Liver (tissue), 9 donors: Measurements from ENCODE around the gene REEP1. TPM values are rescaled to one million over a fixed set of nuclear protein-coding genes. Genes with fewer than 3 reads are reported as not detected.

Source experiments
- DNase-seq: peaks from one replicate; pipeline ENCODE4 v3.0.0-alpha.2; 2017; ENCODE audit warnings: low spot score
- H3K27ac ChIP-seq, 2 donors: one replicate each; pipeline ENCODE4 v1.7.0; 2013; ENCODE audit warnings: inconsistent platforms in 2 of 2, low read length in 2 of 2, control low read depth in 1 of 2, low read depth in 1 of 2, mild to moderate bottlenecking in 1 of 2
- H3K27me3 ChIP-seq, 4 donors: one replicate each; pipeline versions ENCODE4 v1.6.1 to v1.7.0; 2013; ENCODE audit warnings: low read length in 3 of 4, inconsistent platforms in 1 of 4, mild to moderate bottlenecking in 1 of 4, moderate library complexity in 1 of 4; ENCODE audit not compliant: control insufficient read depth in 4 of 4, insufficient read depth in 4 of 4
- H3K36me3 ChIP-seq, 4 donors: one replicate each; pipeline versions ENCODE4 v1.6.1 to v1.7.0; 2013; ENCODE audit warnings: low read length in 3 of 4, mild to moderate bottlenecking in 3 of 4, low read depth in 1 of 4, moderate library complexity in 1 of 4; ENCODE audit not compliant: control insufficient read depth in 4 of 4, insufficient read depth in 3 of 4
- H3K4me1 ChIP-seq, 4 donors: one replicate each; pipeline versions ENCODE4 v1.6.1 to v1.7.0; 2013; ENCODE audit warnings: low read length in 3 of 4, mild to moderate bottlenecking in 3 of 4, moderate library complexity in 1 of 4; ENCODE audit not compliant: control insufficient read depth in 4 of 4, insufficient read depth in 4 of 4
- H3K4me3 ChIP-seq, 3 donors: one replicate each; pipeline versions ENCODE4 v1.6.1 to v1.7.0; 2013; ENCODE audit warnings: low read length in 3 of 3, control low read depth in 1 of 3, low read depth in 1 of 3, mild to moderate bottlenecking in 1 of 3
- H3K9ac ChIP-seq, 2 donors: one replicate each; pipeline ENCODE4 v1.7.0; 2013; ENCODE audit warnings: low read length in 2 of 2, mild to moderate bottlenecking in 2 of 2, moderate library complexity in 2 of 2, control low read depth in 1 of 2, low read depth in 1 of 2
- H3K9me3 ChIP-seq, 4 donors: one replicate each; pipeline versions ENCODE4 v1.6.1 to v1.7.0; 2013; ENCODE audit warnings: low read length in 3 of 4; ENCODE audit not compliant: control insufficient read depth in 4 of 4
- EGR1 ChIP-seq, 2 donors: IDR thresholded peaks; 2 replicates each; pipeline ENCODE4 v1.6.1; 2016 to 2018; ENCODE audit warnings: antibody characterized with exemption in 2 of 2, low read depth in 2 of 2
- FOXA1 ChIP-seq: IDR thresholded peaks from 2 replicates; pipeline ENCODE4 v1.6.1; 2016; ENCODE audit warnings: antibody characterized with exemption
- FOXA2 ChIP-seq: IDR thresholded peaks from 2 replicates; pipeline ENCODE4 v1.6.1; 2016; ENCODE audit warnings: antibody characterized with exemption
- HNF4A ChIP-seq, 2 donors: conservative IDR thresholded peaks; 2 replicates each; pipeline ENCODE4 v1.6.1; 2016; ENCODE audit warnings: antibody characterized with exemption in 2 of 2, mild to moderate bottlenecking in 2 of 2
- JUND ChIP-seq, 2 donors: IDR thresholded peaks; 2 replicates each; pipeline ENCODE4 v1.6.1; 2016; ENCODE audit warnings: antibody characterized with exemption in 2 of 2
- MAX ChIP-seq: IDR thresholded peaks from 2 replicates; pipeline ENCODE4 v1.6.1; 2016; ENCODE audit warnings: antibody characterized with exemption
- REST ChIP-seq: IDR thresholded peaks from 2 replicates; pipeline ENCODE4 v1.6.1; 2016; ENCODE audit warnings: antibody characterized with exemption, mild to moderate bottlenecking
- SP1 ChIP-seq: IDR thresholded peaks from 2 replicates; pipeline ENCODE4 v1.6.1; 2018; ENCODE audit warnings: antibody characterized with exemption, mild to moderate bottlenecking
- TAF1 ChIP-seq: conservative IDR thresholded peaks from 2 replicates; pipeline ENCODE4 v1.6.1; 2016; ENCODE audit warnings: antibody characterized with exemption, mild to moderate bottlenecking
- WGBS: extraction: QIAGEN DNeasy Blood & Tissue Kit; methylation state at CpG from one replicate; pipeline ENCODE4 v1.1.7; 2013; 5-methylcytosine and 5-hydroxymethylcytosine counted together
- polyA plus RNA-seq, 2 donors: library from polyadenylated mRNA; stranded (reverse) in 1 of 2; unstranded in 1 of 2; fragments of 200-250 nt in 1 of 2; fragments of >200 nt in 1 of 2; fragmentation: Nextera tagmentation in 1 of 2; extraction: Ambion mirVana in 1 of 2; gene quantifications; one replicate each; pipeline versions ENCODE4 v1.2.1 to v1.2.3, GENCODE V29; 2013 to 2015
- total RNA-seq, 2 donors: library from RNA; depleted of rRNA; stranded (reverse); fragments of >200 nt; gene quantifications; one replicate each; pipeline ENCODE4 v1.2.3, GENCODE V29; 2014
- TF ChIP-seq, protein P1 (sequence below): fragments of 150-350 bp; IDR thresholded peaks from 2 replicates; pipeline ENCODE4 v1.5.1; 2017; ENCODE audit warnings: improper control_type of control experiment, low read depth, low read length; ENCODE audit not compliant: missing input control
- TF ChIP-seq, protein P2 (sequence below): IDR thresholded peaks from 2 replicates; pipeline ENCODE4 v1.6.1; 2016; ENCODE audit warnings: antibody characterized with exemption
- TF ChIP-seq, protein P3 (sequence below): IDR thresholded peaks from 2 replicates; pipeline ENCODE4 v1.6.1; 2016; ENCODE audit warnings: antibody characterized with exemption
- donor health status: healthy.
- donor health status: healthy.
- donor health status: healthy.
- donor health status: healthy.
- donor health status: healthy.

The REEP1 gene
- total and polyA plus RNA-seq, 4 donors, result 0.46 to 1.7 (median 0.89) TPM

DNA sequence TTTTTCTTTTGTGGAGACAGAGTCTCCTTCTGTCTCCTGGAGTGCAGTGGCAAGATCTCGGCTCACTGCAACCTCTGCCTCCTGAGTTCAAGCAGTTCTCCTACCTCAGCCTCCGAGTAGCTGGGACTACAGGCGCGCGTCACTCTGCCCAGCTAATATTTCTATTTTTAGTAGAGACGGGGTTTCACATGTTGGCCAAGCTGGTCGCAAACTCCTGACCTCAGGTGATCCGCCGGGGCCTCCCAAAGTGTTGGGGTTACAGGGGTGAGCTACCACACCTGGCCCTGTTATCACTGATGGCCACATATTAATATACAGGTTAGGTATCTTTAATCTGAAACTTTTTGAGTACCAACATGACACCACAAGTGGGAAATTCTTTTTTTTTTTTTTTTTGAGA lies 134.7 kb downstream of the REEP1 start:
- no peak overlapping the region for H3K9ac ChIP-seq
- no peak overlapping the region for H3K27ac ChIP-seq
- 81% methylated on average over 9 of the region's 9 CpGs for WGBS
- peaks cover 0 to 21% (median 6%) of the 10 kb centered on the region in 4 donors for H3K4me1 ChIP-seq
- no peak for DNase-seq
- H3K36me3 ChIP-seq, result peaks cover 3 to 17% (median 9%) of the 10 kb centered on the region in 4 donors
- no peaks in the 10 kb centered on the region for H3K9me3 ChIP-seq
- TF ChIP-seq FOXA1 (no peak), EGR1 (IDR thresholded peaks at IDR 0.05; ENCODE audit: low read depth in 2 of 2) (no peak), MAX (no peak), TAF1 (no peak), FOXA2 (no peak), HNF4A (conservative IDR thresholded peaks at IDR 0.05) (no peak), SP1 (no peak), REST (no peak)
- TF ChIP-seq, protein P1, sequence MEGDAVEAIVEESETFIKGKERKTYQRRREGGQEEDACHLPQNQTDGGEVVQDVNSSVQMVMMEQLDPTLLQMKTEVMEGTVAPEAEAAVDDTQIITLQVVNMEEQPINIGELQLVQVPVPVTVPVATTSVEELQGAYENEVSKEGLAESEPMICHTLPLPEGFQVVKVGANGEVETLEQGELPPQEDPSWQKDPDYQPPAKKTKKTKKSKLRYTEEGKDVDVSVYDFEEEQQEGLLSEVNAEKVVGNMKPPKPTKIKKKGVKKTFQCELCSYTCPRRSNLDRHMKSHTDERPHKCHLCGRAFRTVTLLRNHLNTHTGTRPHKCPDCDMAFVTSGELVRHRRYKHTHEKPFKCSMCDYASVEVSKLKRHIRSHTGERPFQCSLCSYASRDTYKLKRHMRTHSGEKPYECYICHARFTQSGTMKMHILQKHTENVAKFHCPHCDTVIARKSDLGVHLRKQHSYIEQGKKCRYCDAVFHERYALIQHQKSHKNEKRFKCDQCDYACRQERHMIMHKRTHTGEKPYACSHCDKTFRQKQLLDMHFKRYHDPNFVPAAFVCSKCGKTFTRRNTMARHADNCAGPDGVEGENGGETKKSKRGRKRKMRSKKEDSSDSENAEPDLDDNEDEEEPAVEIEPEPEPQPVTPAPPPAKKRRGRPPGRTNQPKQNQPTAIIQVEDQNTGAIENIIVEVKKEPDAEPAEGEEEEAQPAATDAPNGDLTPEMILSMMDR, result no peak
- TF ChIP-seq, protein P2, sequence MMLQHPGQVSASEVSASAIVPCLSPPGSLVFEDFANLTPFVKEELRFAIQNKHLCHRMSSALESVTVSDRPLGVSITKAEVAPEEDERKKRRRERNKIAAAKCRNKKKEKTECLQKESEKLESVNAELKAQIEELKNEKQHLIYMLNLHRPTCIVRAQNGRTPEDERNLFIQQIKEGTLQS, result no peak
- TF ChIP-seq, protein P3, sequence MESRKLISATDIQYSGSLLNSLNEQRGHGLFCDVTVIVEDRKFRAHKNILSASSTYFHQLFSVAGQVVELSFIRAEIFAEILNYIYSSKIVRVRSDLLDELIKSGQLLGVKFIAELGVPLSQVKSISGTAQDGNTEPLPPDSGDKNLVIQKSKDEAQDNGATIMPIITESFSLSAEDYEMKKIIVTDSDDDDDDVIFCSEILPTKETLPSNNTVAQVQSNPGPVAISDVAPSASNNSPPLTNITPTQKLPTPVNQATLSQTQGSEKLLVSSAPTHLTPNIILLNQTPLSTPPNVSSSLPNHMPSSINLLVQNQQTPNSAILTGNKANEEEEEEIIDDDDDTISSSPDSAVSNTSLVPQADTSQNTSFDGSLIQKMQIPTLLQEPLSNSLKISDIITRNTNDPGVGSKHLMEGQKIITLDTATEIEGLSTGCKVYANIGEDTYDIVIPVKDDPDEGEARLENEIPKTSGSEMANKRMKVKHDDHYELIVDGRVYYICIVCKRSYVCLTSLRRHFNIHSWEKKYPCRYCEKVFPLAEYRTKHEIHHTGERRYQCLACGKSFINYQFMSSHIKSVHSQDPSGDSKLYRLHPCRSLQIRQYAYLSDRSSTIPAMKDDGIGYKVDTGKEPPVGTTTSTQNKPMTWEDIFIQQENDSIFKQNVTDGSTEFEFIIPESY, result no peak
- H3K27me3 ChIP-seq, result no peaks in the 10 kb centered on the region
- no peak overlapping the region for H3K4me3 ChIP-seq

DNA sequence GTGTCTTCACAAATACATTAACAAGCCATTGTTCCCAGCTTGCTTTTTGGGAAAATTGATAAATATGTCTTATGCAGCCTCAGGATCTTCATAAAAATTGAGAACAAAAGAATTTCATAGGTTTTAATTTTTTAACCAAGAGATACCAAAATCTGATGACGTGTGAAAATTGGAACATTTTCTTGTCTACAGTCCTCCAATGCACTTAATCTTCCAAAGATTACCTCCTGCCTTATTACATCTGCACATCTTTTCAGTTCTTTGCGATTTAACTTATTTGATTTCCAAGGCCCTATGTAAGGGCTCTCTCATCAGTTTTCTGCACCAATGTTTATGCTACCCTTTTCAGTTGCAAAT lies 135.1 kb downstream of the REEP1 start:
- no peak for DNase-seq
- no peak overlapping the region for H3K4me3 ChIP-seq
- H3K27ac ChIP-seq, result no peak overlapping the region
- peaks cover 0 to 21% (median 6%) of the 10 kb centered on the region in 4 donors for H3K4me1 ChIP-seq
- WGBS, result 91% methylated on average over 2 of the region's 2 CpGs
- no peak overlapping the region for H3K9ac ChIP-seq
- H3K36me3 ChIP-seq, result peaks cover 2 to 17% (median 6%) of the 10 kb centered on the region in 4 donors
- no peaks in the 10 kb centered on the region for H3K27me3 ChIP-seq
- TF ChIP-seq MAX, result no peak
- TF ChIP-seq, protein P3, result no peak
- no peak for TF ChIP-seq EGR1 (IDR thresholded peaks at IDR 0.05; ENCODE audit: low read depth in 2 of 2)
- TF ChIP-seq, protein P1, result no peak
- no peak for TF ChIP-seq TAF1
- no peak for TF ChIP-seq JUND (IDR thresholded peaks at IDR 0.05)
- H3K9me3 ChIP-seq, result no peaks in the 10 kb centered on the region
